NCI-H1694 treated with DMSO at 0.1 percent for 48 hours (cell line): Measurements from ENCODE around the gene CFAP73.
"Not testable (repeated sequence)": the region's sequence is repeated elsewhere in the genome, so short reads cannot be mapped to it uniquely, and the experiment has no call there.

Experiments used
- DNase-seq: peaks from one replicate; lab custom pipeline; 2025; lab: John Stamatoyannopoulos, UW

CFAP73 gene

DNA sequence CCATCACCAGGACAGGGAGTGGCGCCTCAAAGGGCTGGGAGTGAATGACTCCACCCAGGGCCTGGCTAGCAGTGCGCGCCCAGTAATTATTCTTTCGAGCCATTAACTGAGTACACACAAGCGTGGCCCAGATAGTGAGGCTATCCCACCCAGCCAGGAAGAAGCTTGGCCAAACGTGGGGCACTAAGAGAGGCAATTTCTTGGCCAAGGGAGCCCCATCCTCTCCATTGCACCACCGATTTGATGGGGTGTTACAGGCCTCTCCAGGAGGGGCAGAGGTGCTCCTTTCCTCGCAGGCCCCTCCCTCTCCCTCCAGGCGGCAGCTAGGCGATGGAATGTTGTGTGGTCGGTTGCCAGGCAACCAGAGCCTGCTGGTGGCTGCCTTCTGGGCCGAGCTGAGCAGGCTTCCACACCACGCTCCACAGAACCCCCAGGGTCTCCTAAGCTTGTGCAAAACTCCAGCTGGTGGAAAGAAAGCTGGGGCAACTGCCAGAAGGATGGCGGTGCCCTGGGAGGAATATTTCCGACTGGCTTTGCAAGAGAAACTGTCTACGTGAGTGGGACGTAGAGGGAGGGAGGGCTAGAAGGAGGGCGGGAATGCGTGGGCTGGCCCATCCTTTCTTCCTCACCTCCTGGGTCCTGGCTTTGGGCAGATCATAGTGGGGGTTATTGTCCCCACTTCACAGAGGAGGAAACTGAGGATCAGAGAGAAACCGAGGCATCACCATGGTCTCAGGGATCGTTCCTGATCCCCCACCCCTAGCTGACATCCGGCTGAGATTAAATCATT is at the start of gene CFAP73:
Gene CFAP73 (plus strand): TSS at position 364 of the 790 bp plus-strand sequence. CDS start 134 bp downstream, at position 498.
- peak; percentile 51 for DNase-seq

DNA sequence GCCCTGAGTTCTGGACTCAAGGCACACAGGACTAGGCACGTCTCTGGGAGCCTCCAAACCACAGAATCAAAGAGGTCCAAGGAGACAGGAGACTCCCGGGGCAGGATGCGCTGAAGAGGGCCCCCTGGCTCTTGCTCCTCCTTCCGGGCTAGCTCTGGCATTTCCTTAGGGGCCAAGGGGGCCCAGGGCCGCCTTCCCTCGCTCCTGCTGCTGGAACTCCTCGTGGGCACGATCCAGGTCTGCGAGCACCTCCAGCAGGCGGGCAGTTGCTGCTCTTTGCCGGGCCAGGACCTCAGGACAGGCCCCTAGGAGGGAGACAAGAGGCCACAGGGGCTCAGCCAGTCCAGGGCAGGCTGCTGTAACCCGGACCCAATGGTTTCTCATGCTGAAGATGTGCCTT is 49.8 kb upstream of the CFAP73 start:
- DNase-seq: no peak

DNA sequence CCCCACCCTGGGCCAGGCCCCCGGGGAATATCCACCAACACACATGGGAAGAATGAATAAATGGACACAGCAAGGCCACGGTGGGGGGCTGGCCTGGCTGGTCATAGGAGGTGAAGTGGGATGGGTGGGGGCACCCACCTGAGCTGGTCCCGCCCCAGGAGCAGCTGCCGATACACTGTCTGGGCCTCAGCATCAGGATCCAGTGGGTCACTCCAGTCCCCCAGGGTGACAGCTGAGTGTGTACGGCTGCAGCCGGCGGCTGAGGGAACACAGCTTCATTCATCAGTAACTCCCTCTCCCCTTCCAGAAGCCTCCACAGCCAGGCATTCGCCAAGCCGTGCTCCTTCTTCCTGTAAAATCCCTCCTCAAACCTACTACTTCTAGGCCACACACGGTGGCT is 47.8 kb upstream of the CFAP73 start:
- DNase-seq: no peak

DNA sequence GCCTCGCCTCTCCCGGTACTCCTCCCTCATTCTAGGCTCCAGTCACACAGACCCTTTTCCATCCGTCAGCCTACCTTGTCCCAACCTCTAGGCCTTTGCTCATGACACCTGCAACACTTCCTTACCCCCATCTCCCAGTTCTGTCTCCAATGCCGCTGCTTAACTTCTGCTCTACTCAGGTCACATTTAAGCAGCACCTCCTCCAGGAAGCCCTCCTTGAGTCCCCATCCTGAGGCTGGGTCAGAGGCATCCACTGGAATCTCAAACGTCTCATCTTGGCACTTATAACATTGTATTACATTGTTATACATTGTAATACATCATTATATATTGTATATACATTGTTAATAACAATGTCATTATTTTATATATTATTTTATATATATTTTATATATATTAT is 46.7 kb upstream of the CFAP73 start:
- no peak for DNase-seq

DNA sequence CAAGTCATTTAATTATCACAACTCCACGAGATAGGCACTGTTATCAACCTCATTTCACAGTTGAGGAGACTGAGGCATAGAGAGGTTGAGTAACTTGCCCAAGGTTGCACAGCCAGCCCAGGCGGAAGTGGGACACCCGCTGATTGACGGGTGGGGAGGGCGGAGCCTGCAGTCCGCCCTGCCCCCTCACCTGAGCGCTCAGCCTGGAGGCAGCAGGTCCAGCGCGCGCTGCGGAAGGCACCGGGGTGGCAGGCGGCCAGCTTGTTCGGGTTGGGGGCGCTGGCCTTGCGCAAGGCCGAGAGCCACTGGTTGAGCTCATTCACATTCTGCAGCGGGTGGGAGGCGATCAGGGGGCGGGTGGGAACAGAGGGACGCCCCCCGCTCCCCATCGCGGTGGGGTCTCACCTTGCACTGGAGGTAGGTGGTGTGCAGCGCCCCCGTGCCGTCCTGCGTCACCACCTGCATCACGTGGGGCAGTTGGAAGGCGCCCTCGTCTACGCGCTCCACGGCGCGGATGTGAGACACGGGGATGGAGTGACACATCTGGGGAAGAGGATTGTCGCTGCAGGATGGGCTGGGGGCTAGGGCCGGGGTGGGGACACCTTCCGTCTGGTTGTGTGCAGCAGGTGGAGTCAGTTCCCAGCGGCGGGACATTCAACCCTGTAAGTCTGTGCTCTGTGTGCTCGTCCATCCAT is 45.6 kb upstream of the CFAP73 start:
- no peak for DNase-seq

DNA sequence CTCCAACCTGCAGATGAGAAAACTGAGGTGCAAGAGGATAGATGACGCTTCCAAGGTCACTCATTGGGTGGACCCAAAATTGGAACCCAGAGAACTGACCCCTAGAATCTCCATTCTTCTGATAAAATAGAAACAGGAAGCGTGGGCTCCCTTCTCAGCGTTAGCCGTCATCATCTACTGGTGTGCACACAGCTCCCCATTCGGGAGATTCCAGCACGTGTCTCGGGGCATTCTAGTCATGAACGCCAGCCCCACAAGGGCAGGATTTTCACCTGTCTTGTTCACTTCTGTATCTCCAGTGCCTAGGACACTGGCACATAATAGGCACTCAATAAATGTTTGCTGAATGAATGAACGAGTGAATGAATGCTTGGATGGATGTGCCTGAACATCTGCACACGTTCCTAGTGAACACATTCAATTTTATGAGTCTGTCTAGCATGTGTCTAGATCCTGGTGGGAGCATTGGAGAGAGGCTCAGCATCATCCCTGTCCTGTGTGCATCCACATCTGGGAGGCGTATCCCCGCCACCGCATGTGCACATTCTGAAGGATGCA is 44.5 kb upstream of the CFAP73 start:
- DNase-seq: no peak

DNA sequence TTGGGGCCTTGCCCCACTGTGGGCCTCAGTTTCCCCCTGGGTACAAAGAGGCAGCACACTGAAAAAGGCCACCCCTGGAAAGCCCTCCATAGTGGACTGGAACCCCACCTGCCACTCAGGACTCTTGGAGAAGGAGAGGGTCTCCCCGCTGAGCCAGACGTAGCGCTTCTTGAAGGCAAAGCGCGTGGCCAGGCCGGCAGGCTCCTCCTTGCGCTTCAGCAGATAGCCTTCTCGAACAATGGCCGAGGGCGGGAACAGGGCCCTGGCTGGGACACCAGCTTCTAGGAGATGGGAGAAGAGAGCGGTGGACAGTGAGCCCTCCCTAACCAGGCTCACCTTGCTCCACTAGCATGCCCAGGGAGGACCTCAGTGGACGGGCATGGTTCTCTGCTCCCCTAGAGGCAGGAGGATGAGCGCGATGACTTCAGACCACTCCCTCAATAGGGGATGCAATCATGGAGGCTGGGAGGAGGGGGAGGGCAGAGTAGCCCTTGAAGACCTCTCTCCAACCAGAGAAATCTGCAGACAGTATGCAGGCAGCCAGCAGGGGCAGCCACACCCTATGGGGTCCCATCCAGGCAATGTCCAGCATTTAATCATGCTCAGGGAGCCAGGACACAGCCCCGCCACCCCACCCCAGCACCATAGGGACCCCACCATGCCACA is 43.8 kb upstream of the CFAP73 start:
- DNase-seq: no peak

DNA sequence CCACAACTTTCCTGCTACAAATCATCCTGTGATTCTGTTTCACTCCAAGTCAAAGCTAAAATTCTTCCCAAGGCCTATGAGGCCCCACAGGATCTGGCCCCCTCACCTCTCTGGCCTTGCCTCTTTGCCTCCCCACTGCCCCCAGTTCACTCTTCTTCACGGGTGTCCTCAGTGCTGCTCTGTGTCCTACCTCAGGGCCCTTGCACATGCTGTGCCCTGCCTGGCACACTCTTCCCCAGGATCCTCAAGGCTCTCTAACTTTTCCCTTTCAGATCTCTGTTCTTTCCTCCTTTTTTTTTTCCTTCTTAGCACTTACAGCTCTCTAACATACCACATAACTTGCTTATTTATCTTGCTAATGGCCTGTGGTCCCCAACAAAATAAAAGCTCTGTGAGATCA is 43.2 kb upstream of the CFAP73 start:
- DNase-seq: no peak

DNA sequence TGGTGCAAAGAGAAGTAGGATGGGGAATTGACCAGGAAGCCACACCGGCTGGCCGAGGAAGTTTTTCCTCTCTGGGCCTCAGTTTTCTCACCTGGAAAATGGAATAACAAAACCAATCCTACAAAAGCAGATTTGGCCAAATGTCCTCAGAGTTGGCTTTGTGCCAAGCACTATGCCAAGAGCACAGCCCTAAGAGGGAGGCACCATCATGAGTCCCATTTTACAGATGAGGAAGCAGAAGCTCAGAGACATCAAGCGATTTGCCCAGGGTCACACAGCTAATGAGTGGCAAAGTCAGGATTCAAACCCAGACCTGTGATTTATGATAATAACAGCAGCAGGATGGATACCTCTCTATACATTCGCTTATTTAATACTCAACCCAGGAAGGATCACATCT is 41.2 kb upstream of the CFAP73 start:
- DNase-seq: no peak

DNA sequence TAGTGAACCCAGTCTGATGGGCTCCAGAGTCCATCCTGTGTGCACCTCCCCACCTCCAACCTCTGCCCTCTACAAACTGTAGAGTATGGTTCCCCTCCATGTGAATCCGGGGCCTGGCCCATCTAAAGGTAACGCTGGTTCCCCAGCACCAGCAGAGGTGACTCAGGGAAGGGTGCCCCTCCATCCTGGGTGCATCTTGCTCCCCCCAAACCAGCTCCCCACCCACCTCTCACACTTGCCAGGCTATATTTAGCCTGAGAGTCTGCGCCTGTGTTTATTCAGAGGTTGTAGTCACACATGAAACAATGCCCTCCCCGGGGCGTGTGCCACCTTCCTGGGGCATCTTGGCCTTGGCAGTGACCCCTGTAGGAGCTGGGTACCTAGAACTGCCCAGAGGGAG is 40.2 kb upstream of the CFAP73 start:
- no peak for DNase-seq

DNA sequence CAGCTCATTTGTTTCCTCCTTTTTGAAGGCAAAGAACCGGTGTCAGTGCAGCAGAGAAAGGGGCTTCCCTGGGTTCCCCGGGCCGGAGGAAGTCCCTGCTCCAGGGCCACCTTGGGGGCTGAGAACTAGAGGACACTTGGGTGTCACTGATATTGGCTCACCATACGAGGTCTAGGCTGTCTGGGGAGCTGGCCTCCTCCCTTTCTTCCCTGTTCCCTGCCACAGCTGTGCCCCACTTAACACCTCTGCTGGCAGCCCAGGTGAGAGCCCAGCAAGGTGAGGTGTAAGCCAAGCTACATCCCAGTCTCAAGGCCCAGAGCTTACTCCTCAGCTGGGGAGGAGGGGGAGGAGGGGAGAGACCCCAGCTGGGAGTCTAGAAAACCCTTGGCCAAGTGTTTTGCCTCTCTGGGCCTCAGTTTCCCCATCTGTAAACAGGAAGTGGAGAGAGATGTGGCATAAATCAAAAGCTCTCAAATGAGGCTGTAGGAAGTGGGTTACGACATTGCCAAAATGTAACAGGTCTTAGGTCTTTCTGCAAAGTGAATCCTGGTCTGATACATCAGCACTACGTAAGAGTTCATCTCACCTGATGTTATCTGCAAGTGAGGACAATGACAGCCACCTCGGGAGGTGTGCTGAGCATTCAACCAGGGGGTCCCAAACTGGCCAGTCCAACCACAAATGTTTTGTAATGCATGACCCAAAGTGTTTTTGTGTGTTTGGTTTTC is 39.5 kb upstream of the CFAP73 start:
- no peak for DNase-seq

DNA sequence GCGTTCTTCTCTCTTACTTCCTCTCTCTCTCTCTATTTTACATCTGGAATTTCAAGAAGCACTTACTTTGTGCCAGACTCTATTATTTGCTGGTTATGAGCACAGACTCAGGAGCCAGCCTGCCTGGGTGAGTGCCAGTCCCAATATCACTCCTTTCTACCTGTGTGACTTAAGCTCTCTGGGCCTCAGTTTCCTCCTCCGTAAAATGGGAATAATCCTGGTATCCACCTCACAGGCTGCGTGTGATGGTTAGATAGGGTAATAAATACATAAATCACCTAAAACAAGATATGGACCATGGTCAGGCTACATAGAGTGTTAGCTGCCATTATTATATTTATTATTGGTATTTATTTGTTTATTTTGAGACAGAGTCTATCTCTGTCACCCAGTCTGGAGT is 38.3 kb upstream of the CFAP73 start:
- no peak for DNase-seq

DNA sequence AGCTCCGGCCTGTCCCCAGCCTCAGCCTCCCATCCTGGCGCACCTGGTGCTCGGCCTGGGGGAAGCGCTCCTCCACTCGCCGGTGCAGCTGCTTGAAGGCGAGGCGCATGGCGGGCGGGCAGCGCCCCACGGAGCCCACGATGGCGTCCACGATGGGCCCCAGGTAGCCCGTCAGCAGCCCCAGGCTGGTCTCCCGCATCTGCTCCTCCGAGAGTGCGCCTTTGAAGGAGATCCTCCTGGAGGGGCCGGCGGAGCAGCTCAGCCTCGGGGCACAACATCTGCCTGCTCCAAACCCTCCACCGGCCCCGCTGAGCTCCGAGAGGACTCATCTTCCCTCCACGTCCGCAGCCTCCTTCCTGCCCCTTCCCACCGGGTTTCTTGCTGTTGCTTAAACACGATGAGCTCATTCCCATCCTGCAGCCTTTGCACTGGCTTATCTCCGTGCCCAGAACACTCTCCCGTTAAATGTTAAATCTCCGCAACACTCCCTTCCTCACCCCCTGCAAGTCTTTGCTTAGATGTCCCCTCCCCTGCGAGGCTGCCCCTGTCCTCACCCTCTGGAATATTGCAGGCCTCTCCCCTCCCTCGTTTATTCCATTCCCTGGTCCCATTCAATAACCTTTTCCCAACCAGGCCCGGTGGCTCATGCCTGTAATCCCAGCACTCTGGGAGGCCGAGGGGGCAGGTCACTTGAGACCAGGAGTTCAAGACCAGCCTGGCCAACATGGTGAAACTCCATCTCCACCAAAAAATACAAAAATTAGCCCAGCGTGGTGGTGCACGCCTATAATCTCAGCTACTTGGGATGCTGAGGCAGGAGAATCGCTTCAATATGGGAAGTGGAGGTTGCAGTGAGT is 37.3 kb upstream of the CFAP73 start:
- no peak for DNase-seq

DNA sequence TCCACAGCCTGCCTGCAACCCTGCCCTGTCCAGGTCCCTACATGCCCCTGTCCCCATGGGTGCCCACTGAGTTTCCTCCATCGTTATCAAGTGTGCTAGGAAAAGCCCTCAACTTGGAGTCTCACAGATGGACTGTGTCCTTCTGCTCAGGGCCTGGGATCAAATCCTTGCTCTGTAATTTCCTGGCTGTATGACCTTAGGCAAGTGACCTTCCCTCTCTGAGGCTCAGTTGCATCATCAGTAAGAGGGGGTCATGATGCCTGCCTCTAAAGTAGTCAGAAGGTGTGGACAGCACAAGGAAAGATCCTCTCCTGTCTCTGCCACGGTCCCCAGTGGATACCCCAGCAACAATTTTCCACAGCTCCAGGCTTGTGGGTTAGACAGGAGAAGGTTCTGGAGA is 36.1 kb upstream of the CFAP73 start:
- no peak for DNase-seq

DNA sequence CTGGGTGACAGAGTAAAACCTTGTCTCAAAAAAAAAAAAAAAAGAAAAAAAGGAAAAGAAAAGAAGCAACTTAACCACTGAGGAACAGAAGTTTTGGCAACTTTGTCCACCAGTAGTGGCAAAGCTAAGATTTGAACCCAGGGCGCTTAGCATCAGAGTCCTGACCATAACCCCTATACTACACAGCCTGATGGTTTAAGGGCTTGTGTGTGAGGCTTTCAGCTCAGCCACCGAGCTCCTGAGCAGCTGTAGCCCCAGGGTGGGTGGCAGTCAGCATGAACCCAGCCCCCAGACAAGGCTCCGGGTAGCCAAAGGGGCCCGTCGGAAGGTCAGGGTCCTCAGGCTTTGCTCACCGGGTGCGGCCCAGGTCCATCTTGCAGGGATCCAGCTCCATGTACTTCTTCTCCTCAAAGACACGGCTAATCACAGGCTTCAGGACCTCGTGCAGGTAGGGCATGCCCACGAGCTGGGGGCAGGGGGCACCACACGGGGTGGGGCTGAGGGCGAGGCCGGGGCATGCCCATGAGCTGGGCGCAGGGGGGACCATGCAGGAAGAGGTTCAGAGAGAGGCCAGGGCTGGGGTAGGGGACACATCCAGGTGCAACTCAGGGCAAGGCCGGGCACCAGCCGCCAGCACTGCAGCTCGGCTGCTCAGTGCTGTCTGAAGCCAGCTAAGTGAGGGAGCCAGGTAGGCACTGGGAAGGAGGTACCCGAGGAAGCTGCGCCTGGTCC is 34.9 kb upstream of the CFAP73 start:
- no peak for DNase-seq

DNA sequence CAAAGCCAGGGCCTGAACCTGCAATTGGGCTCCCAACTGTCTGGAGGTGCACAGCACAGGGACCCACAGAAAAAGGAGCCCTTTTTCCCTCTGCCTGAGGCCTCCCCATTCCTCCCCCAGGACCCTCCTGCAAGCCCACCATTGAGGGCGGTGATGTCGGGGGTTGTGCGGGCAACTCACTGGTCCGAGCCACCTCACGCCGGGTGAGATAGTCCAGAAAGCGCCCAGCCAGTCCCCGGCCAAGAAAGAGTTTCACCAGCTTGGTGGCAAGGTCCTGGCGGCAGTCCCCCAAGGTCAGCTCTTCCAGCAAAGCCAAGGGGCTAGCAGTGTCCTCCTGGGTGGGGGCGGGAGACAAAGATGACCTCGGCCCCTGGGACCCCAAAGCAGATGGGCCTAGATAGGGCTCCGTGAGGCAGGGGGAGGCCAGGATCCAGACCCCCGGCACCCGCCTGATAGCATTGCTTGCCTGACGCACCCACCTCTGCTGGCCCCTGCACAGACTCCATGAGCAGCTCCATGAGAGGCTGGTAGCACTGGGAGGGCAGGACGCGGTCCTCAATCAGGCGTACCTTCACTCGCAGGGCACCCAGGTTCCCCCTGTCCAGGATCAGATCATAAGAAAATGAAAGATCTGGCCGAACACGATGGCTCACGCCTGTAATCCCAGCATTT is 33.9 kb upstream of the CFAP73 start:
- DNase-seq: no peak

DNA sequence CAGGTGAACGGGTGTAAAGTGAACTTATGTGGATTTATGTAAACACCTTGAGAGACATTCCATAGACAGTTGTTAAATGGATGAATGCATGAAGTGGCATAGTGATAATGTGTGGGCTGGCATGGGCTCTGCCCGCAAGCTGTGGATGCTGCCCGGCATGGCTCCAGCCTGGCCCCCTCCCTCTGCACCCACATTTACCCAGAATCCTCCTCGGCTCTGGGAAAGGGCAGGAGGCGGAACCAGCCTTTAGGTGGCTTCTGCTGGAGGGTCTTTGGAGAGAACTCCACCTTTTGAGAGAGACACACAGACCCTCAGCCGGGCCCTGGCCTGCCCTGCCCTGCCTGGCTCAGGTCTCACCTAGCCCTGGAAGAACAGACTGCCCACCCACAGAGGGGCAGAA is 32.6 kb upstream of the CFAP73 start:
- DNase-seq: no peak

DNA sequence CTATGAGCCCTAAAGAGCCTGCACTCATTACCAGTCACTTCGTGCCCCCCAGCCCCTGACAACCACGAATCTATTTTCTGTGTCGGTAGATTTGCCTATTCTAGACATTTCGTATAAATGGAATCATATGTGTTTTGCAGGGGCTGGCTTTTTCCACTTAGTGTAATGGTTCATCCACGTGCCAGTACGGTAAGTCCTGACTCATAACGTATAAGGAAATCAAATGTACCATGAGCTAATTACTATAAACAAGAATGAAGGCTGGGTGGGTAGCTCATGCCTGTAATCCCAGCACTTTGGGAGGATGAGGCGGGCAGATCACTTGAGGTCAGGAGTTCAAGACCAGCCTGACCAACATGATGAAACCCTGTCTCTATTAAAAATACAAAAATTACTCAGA is 31.8 kb upstream of the CFAP73 start:
- not testable (repeated sequence) for DNase-seq

DNA sequence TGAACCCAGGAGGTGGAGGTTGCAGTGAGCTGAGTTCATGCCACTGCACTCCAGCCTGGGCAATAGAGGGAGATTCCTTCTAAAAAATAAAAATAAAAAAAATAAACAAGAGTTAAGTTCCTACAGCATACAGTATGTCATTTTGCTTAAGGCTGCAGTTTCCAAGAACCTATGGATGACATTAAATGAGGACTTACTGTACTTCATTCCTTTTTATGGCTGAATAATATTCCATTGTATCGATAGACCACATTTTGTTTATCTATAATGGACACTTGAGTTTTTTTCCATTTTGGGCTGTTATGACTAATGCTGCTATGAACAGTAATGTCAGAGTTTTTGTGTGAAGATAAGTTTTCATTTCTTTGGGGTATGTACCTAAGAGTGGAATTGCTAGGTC is 31.4 kb upstream of the CFAP73 start:
- DNase-seq: no peak
